Endothelial cell of umbilical vein (primary cell): Measurements from ENCODE around the gene ERP29. TPM values are rescaled to one million over a fixed set of nuclear protein-coding genes. Genes with fewer than 3 reads are reported as not detected.
"Not testable (repeated sequence)": the region's sequence is repeated elsewhere in the genome, so short reads cannot be mapped to it uniquely, and the experiment has no call there.

Source experiments
- BruUV-seq: library from RNA; stranded (reverse); fragments of 400-500 nt; replicated peaks from 2 replicates; lab custom pipeline; 2021; lab: Mats Ljungman, UMichigan
- CTCF ChIA-PET: fragments of 300-600, 350-600 bp; sonication (Branson Sonifier 250); formaldehyde crosslinking; loops from one replicate; lab custom pipeline; 2021; ENCODE audit warnings: antibody characterized with exemption, inconsistent platforms; lab: Charles Lee
- POLR2A ChIA-PET: fragments of 300-600, 350-600 bp; sonication (Branson Sonifier 250); formaldehyde crosslinking; loops from one replicate; lab custom pipeline; 2021; ENCODE audit warnings: antibody characterized with exemption, inconsistent platforms; lab: Charles Lee
- DNase-seq: peaks from one replicate; pipeline ENCODE4 v3.0.0-alpha.2; 2011; ENCODE audit warnings: low read depth, low spot score
- FAIRE-seq: peaks from 2 replicates; lab custom pipeline; 2011; peaks lifted over from hg19 to GRCh38; lab: Jason Lieb, UNC
- H2AFZ ChIP-seq: 2 replicates; pipeline ENCODE4 v1.6.0; 2012; ENCODE audit warnings: low read depth, low read length, control low read depth, inconsistent platforms
- H3K27ac ChIP-seq: 2 replicates; pipeline ENCODE4 v1.5.1; 2011; ENCODE audit warnings: low read depth, mild to moderate bottlenecking, control low read depth, low read length, moderate library complexity; ENCODE audit not compliant: insufficient read depth
- H3K27me3 ChIP-seq, 2 experiments: 2 replicates each; pipeline versions ENCODE4 v1.6.0 to v1.6.1; 2011; ENCODE audit warnings: low read length in 2 of 2, mixed read lengths in 1 of 2; ENCODE audit not compliant: control insufficient read depth in 2 of 2, insufficient read depth in 2 of 2
- H3K36me3 ChIP-seq, 2 experiments: 2 replicates in 1 of 2; 3 replicates in 1 of 2; pipeline ENCODE4 v1.5.1; 2011; ENCODE audit warnings: low read length in 2 of 2, mild to moderate bottlenecking in 1 of 2, moderate library complexity in 1 of 2; ENCODE audit not compliant: control insufficient read depth in 2 of 2, insufficient read depth in 2 of 2; ENCODE audit errors: extremely low read depth in 1 of 2
- H3K4me1 ChIP-seq: 3 replicates; pipeline ENCODE4 v1.5.1; 2011; ENCODE audit warnings: mild to moderate bottlenecking, low read length; ENCODE audit not compliant: control insufficient read depth, insufficient read depth; ENCODE audit errors: extremely low read depth
- H3K4me2 ChIP-seq: 2 replicates; pipeline ENCODE4 v1.6.1; 2011; ENCODE audit warnings: low read length, control low read depth, mixed read lengths; ENCODE audit not compliant: insufficient read depth
- H3K4me3 ChIP-seq, 3 experiments: fragments of 200-600 bp in 1 of 3; sonication (generic), shearing (Covaris generic) in 1 of 3; replicated peaks in 1 of 3; 2 replicates each; pipeline ENCODE4 v1.5.1; 2011 to 2016; ENCODE audit warnings: control low read depth in 3 of 3, low read length in 3 of 3, mild to moderate bottlenecking in 2 of 3, inconsistent platforms in 1 of 3, low read depth in 1 of 3, moderate library complexity in 1 of 3; ENCODE audit not compliant: insufficient read depth in 1 of 3
- H3K79me2 ChIP-seq: 2 replicates; pipeline ENCODE4 v1.6.0; 2012; ENCODE audit warnings: low read length, inconsistent platforms; ENCODE audit not compliant: control insufficient read depth, insufficient read depth
- H3K9ac ChIP-seq: replicated peaks from 2 replicates; pipeline ENCODE3; 2011; ENCODE audit warnings: low read length, control low read depth; ENCODE audit not compliant: insufficient read depth; ENCODE audit errors: extremely low read depth
- H3K9me1 ChIP-seq: replicated peaks from 3 replicates; pipeline ENCODE4 v1.6.0; 2011; ENCODE audit warnings: mild to moderate bottlenecking, low read length; ENCODE audit not compliant: control insufficient read depth, insufficient read depth; ENCODE audit errors: extremely low read depth
- H3K9me3 ChIP-seq: replicated peaks from 2 replicates; pipeline ENCODE4 v1.5.1; 2012; ENCODE audit warnings: low read length, inconsistent platforms; ENCODE audit not compliant: control insufficient read depth, insufficient read depth
- H4K20me1 ChIP-seq: replicated peaks from 2 replicates; pipeline ENCODE3; 2011; ENCODE audit warnings: mild to moderate bottlenecking, low read length; ENCODE audit not compliant: control insufficient read depth, insufficient read depth; ENCODE audit errors: extremely low read depth
- EZH2 ChIP-seq: IDR thresholded peaks from 2 replicates; pipeline ENCODE4 v1.6.1; 2012; ENCODE audit warnings: borderline replicate concordance, low read depth, mild to moderate bottlenecking, moderate library complexity, low read length, inconsistent platforms; ENCODE audit not compliant: severe bottlenecking
- FOS ChIP-seq: IDR thresholded peaks from 2 replicates; pipeline ENCODE4 v1.6.1; 2011; ENCODE audit warnings: mild to moderate bottlenecking, low read length, moderate library complexity, borderline replicate concordance; ENCODE audit not compliant: insufficient read depth
- GATA2 ChIP-seq: IDR thresholded peaks from 2 replicates; pipeline ENCODE4 v1.7.0; 2011; ENCODE audit warnings: low read depth, mild to moderate bottlenecking, moderate library complexity, mixed read lengths, low read length; ENCODE audit not compliant: insufficient read length, insufficient read depth
- JUN ChIP-seq: IDR thresholded peaks from 2 replicates; pipeline ENCODE4 v1.6.1; 2011; ENCODE audit warnings: borderline replicate concordance, low read depth; ENCODE audit not compliant: insufficient read length, insufficient read depth
- MYC ChIP-seq: IDR thresholded peaks from one replicate; pipeline ENCODE4 v1.6.1; 2011; ENCODE audit warnings: mild to moderate bottlenecking, low read depth, low read length
- POLR2A ChIP-seq: IDR thresholded peaks from 2 replicates; pipeline ENCODE4 v1.6.1; 2012; ENCODE audit warnings: low read depth, mild to moderate bottlenecking, control low read depth, low read length
- POLR2AphosphoS5 ChIP-seq: IDR thresholded peaks from 2 replicates; pipeline ENCODE4 v1.6.1; 2012; ENCODE audit warnings: low read depth, mild to moderate bottlenecking, control low read depth, low read length, moderate library complexity; ENCODE audit not compliant: insufficient read depth
- dilution Hi-C: fragments of 300-500 bp; cut with MboI; formaldehyde crosslinking; loops from one replicate; pipeline ENCODE4 v1.15.0; 2019; ENCODE audit warnings: low sequenced_read_pairs; ENCODE audit not compliant: extremely low pct_ligation_motif_present
- intact Hi-C: fragments of 100-400 bp; cut with micrococcal nuclease; formaldehyde crosslinking; loops from one replicate; pipeline ENCODE4 v1.10.0; 2022
- polyA plus RNA-seq, 4 experiments: library from polyadenylated mRNA; depleted of rRNA in 3 of 4; stranded (reverse) in 3 of 4; unstranded in 1 of 4; fragments of >200 nt; gene quantifications; 2 replicates each; pipeline versions ENCODE4 v1.2.1 to v1.2.3, GENCODE V29; 2011 to 2012; ENCODE audit warnings: missing spikeins in 1 of 4
- total RNA-seq: library from RNA; stranded (reverse); gene quantifications from 2 replicates; pipeline ENCODE4 v1.2.3, GENCODE V29; 2021
- TF ChIP-seq, protein P1 (sequence below): IDR thresholded peaks from 2 replicates; pipeline ENCODE4 v1.6.1; 2011; ENCODE audit not compliant: insufficient read depth, insufficient read length
- TF ChIP-seq, protein P2 (sequence below), 2 donors: IDR thresholded peaks; 1 replicate in 1 of 2; 2 replicates in 1 of 2; pipeline ENCODE4 v1.5.1; 2011; ENCODE audit warnings: low read length in 2 of 2, mild to moderate bottlenecking in 2 of 2, moderate library complexity in 2 of 2, control low read depth in 1 of 2, inconsistent platforms in 1 of 2, low read depth in 1 of 2; ENCODE audit not compliant: insufficient read depth in 1 of 2; ENCODE audit errors: extremely low read depth in 1 of 2

The ERP29 gene
- total and polyA plus RNA-seq, 2 donors (not counting 3 experiments of a cell fraction or from before 2014, with no cell fraction given) = 77.1 to 116 TPM

DNA sequence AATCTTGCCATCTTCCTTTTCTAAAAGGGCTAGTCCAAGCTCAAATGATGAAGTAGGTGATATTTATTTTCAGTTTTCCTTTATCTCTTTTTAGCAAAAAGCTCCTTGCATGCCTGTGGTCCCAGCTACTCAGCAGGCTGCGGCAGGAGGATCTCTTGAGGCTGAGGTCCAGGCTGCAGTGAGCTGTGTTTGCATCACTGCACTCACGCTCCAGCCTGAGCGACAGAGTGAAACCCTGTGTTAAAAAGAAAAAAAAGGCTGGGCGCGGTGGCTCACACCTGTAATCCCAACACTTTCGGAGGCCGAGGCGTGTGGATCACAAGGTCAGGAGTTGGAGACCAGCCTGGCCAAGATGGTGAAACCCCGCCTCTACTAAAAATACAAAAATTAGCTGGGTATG is 5.3 kb upstream of the ERP29 start:
- FAIRE-seq = no peak
- ChIA-PET POLR2A (no interaction called here), CTCF (no interaction called here)
- no peak overlapping the region for H3K9ac ChIP-seq
- no peaks in the 10 kb centered on the region for H4K20me1 ChIP-seq
- dilution Hi-C loops (no loop called here), intact Hi-C loops (no loop called here)
- no peak for DNase-seq
- H3K79me2 ChIP-seq = no peaks in the 10 kb centered on the region
- H3K9me1 ChIP-seq = no peaks in the 10 kb centered on the region
- H3K9me3 ChIP-seq = no peaks in the 10 kb centered on the region
- no peaks in the 10 kb centered on the region for H3K27me3 ChIP-seq
- H3K27ac ChIP-seq = no peak overlapping the region
- peaks cover 20% of the 10 kb centered on the region for H3K4me1 ChIP-seq
- no peak for TF ChIP-seq POLR2A
- TF ChIP-seq JUN = no peak
- TF ChIP-seq, protein P1, sequence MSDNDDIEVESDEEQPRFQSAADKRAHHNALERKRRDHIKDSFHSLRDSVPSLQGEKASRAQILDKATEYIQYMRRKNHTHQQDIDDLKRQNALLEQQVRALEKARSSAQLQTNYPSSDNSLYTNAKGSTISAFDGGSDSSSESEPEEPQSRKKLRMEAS = no peak
- TF ChIP-seq EZH2 = no peak
- TF ChIP-seq GATA2 = no peak
- no peak overlapping the region for H2AFZ ChIP-seq
- BruUV-seq = no TSS peak
- H3K4me3 ChIP-seq = no peak overlapping the region
- no peaks in the 10 kb centered on the region for H3K36me3 ChIP-seq
- no peak overlapping the region for H3K4me2 ChIP-seq

DNA sequence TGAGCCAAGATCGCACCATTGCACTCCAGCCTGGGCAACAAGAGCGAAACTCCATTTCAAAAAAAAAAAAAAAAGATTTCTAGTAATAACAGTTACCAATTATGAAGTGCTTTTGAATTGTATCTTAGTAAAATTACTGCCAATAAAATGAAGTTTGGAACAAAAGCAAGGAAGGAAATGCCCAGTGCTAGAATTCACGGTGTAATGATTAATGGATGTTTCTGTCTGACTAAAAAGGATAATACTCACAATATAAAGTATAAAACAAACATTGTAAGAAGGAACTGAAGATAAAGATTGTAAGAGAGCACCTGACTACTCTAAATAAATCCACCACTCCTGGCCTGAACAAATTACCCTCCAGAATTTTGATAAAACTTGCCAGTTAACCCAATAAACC is 4.3 kb upstream of the ERP29 start:
- Histone ChIP-seq H3K9me3 (no peaks in the 10 kb centered on the region), H3K4me2 (peak overlapping the region; percentile 18), H3K4me3 (no peak overlapping the region), H2AFZ (no peak overlapping the region), H3K27me3 (no peaks in the 10 kb centered on the region), H3K27ac (no peak overlapping the region), H3K9ac (no peak overlapping the region), H3K9me1 (no peaks in the 10 kb centered on the region), H4K20me1 (no peaks in the 10 kb centered on the region), H3K79me2 (peaks cover 4% of the 10 kb centered on the region), H3K4me1 (peaks cover 20% of the 10 kb centered on the region), H3K36me3 (no peaks in the 10 kb centered on the region)
- dilution Hi-C loops = no loop called here
- no peak for TF ChIP-seq FOS
- TF ChIP-seq, protein P2, sequence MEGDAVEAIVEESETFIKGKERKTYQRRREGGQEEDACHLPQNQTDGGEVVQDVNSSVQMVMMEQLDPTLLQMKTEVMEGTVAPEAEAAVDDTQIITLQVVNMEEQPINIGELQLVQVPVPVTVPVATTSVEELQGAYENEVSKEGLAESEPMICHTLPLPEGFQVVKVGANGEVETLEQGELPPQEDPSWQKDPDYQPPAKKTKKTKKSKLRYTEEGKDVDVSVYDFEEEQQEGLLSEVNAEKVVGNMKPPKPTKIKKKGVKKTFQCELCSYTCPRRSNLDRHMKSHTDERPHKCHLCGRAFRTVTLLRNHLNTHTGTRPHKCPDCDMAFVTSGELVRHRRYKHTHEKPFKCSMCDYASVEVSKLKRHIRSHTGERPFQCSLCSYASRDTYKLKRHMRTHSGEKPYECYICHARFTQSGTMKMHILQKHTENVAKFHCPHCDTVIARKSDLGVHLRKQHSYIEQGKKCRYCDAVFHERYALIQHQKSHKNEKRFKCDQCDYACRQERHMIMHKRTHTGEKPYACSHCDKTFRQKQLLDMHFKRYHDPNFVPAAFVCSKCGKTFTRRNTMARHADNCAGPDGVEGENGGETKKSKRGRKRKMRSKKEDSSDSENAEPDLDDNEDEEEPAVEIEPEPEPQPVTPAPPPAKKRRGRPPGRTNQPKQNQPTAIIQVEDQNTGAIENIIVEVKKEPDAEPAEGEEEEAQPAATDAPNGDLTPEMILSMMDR (IDR thresholded peaks at IDR 0.05; ENCODE audit: extremely low read depth in 1 of 2, insufficient read depth in 1 of 2, low read depth in 1 of 2, low read length in 2 of 2) = no peak
- no peak for TF ChIP-seq MYC
- no peak for TF ChIP-seq POLR2AphosphoS5
- TF ChIP-seq EZH2 = no peak
- no peak for TF ChIP-seq GATA2
- TF ChIP-seq POLR2A = no peak
- TF ChIP-seq, protein P1 = no peak
- no peak for TF ChIP-seq JUN
- FAIRE-seq = no peak
- CTCF ChIA-PET = interaction anchor here (1.4 kb wide), 1 partner anchor 64 kb away, joined by 4 read pairs; no protein-coding TSS in a partner anchor
- peak; percentile 78 for DNase-seq
- no TSS peak for BruUV-seq
- POLR2A ChIA-PET = no interaction called here
- intact Hi-C loops = no loop called here

DNA sequence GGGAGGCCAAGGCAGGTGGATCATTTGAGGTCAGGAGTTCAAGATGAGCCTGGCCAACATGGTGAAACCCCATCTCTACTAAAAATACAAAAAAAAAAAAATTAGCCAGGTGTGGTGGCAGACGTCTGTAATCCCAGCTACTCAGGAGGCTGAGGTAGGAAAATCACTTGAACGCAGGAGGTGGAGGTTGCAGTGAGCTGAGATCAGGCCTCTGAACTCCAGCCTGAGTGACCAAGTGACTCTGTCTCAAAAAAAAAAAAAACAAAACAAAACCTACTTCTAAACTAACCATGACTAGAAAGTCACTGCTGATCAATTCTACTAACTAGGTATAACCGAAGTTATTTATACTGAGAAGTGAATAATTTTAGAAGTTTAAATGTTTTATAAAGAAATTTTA is 3.6 kb upstream of the ERP29 start:
- peaks cover 25% of the 10 kb centered on the region for H3K4me1 ChIP-seq
- H3K4me2 ChIP-seq, H2AFZ ChIP-seq, dilution Hi-C loops, H3K36me3 ChIP-seq, H3K9me1 ChIP-seq, H3K9me3 ChIP-seq, H3K27ac ChIP-seq, H3K9ac ChIP-seq, H3K27me3 ChIP-seq, DNase-seq, H3K4me3 ChIP-seq, H4K20me1 ChIP-seq, FAIRE-seq, BruUV-seq, intact Hi-C loops: not testable (repeated sequence)
- ChIA-PET CTCF (interaction anchor here (1.4 kb wide), 1 partner anchor 65 kb away, joined by 4 read pairs; no protein-coding TSS in a partner anchor), POLR2A (interaction anchor here (0.6 kb wide), 1 partner anchor 349 kb away, joined by 3 read pairs; no protein-coding TSS in a partner anchor)
- H3K79me2 ChIP-seq = peaks cover 10% of the 10 kb centered on the region
